HG02840 (cell line): ENCODE data around the gene METAP1D.

ENCODE experiments used
- ATAC-seq: cut with Tn5 transposase; IDR thresholded peaks from one replicate; pipeline ENCODE4 v1.9.1; 2021; ENCODE audit warnings: mild to moderate bottlenecking, moderate library complexity, moderate number of reproducible peaks; ENCODE audit not compliant: unreplicated experiment, low FRiP score

The METAP1D gene

GRCh38 chr2:172090044-172090961 lies 90.5 kb downstream of the METAP1D start:
- no peak for ATAC-seq

GRCh38 chr2:172091000-172091641 lies 91.4 kb downstream of the METAP1D start:
- ATAC-seq: no peak

GRCh38 chr2:172091761-172092566 lies 92.2 kb downstream of the METAP1D start:
- ATAC-seq: no peak

GRCh38 chr2:172092716-172093415 lies 93.1 kb downstream of the METAP1D start:
- no peak for ATAC-seq

DNA sequence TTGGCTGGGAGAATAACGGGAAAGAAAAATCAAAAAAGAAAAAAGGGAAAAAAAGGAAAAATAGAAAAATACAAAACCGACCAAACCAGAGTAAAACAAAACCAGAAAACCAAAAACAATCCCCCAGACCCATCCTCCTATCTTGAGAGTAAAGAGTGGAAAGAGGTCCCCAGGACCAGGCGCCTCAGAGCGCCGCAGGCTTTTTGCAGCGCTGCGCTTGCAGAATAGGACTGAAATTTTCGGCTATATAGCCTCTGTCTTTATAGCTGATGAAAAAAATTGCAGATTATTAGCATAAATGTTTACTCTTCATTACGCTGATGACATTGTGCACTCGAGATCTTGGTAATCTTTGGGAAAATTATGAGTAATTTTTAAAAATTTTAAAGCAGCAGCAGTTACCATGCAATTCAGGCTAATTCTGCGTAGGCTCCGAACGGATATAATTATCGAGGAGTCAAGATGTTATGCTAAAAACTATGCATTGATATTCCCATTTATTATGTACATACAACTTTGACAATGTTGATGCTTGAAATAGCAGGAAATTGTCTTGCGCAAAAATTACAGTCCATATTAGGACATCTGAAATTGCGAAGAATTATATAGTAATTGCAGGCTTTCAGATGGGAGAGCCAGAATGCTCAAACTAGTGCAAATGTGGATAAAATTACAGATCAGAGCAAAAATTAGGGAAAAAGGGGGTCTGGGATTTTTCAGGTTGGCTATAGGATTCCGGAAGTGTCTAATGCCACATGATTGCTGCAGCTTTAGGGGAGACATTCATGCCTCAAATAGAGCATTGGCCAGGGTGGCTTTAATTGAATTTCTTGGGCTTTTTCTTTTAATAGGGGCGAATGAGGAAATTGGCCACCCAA lies 93.9 kb downstream of the METAP1D start:
- ATAC-seq: no peak

GRCh38 chr2:172094294-172095145 lies 94.8 kb downstream of the METAP1D start:
- ATAC-seq: no peak

DNA sequence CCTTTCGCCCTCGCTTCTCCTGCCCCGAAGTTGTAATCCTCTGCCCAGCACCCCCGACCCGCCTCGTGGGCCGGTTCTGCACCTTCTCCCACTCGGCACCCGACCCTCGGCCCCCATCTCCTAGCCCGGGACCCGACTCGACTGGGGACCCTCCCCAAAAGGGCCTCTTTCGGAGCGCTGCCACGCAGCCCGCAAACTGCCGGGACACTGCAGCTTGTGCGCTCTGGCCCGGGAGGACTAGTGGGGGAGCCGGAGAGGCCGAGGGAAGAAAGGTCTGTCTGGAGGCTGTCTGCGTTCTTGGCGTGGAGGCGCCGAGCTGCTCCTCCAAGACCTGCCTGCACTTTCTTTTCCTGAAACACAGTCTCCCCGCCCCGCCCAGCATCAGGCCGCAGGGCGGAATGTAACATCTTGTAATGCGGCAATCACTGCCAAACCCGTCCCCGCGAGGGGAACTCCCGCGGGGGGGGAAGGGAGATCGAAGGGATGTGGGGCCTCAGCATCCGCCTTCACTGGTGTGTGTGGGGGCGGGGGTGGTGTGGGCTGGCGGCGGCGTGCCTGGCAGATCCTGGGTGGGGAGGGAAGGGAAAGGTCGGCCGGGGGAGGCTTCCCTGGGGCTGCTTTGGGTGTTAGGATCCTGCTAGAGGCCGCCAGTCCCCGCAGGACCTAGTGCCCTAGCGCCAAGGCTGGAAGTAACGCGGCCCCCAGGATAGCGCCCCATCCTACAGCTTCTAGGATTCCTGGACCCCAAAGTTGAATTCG lies 95.6 kb downstream of the METAP1D start:
- no peak for ATAC-seq

DNA sequence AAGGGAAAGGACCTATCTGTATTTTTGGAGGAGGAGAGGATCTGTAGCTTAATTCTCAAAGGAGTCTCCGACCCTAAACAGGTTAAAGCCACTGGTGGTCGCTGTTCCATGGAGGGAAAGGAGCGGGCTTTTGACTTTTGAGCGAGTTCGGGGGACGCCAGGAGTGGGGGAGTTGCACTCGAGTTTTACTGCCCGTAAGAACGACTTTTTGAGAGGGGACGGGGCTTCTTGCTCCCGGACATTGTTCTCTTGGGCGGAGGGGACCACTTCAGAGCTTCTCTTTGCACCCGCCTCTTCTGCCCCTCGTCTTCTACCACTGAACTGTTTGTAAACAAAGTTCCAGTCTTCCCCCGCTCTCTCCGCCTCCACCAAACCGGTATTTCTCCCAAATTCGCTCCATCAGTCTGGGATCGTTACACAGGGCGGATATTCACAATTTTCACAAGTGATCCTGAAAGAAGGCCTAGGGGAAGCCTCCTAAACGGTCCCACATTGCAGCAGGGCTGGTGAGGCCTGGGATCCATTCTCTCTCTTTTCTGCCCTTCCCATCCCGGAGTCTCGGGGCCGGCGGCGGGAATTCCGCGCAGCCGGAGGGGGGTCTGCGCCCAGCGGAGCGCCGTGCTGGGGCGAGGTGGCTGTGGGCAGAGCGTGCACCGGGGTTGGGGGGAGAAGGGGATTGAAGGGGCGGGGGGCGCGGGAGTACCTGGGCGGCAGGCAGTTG lies 96.3 kb downstream of the METAP1D start:
- no peak for ATAC-seq

GRCh38 chr2:172096626-172097547 lies 97.1 kb downstream of the METAP1D start:
- no peak for ATAC-seq

- no peak for ATAC-seq
Measured at GRCh38 chr2:172097557-172098131, 97.9 kb downstream of the METAP1D start.

GRCh38 chr2:172098287-172098649 lies 98.5 kb downstream of the METAP1D start:
- no peak for ATAC-seq

GRCh38 chr2:172098650-172099471 lies 99.1 kb downstream of the METAP1D start:
- ATAC-seq: no peak

DNA sequence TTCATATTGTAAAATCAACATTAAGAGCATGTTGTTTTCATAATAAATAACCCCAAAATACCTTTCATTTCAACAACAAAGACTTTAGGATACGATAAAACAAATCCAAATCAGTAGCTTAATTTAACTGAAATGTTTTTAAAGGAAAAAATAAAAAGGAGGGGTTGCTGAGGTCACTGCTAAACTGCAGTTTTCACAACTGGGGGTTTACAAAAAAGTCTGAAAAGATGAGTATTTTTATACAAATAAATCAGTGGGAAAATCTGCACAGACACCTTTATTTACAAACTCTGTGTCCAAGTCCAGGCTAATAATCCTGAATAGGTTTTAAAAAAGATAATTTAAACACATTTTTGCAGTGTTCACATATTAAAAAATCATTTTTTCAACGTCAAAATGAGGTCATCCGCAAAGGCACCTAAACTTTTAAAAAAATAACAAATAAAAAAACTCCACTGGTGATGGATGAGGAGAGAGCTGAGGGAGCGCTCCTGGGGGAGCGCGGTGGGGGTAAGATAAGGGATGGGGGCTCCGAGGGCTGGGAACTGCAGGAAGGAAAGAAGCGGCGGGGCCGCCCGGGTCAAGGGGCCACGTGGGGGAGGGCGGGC lies 99.8 kb downstream of the METAP1D start:
- ATAC-seq: no peak

DNA sequence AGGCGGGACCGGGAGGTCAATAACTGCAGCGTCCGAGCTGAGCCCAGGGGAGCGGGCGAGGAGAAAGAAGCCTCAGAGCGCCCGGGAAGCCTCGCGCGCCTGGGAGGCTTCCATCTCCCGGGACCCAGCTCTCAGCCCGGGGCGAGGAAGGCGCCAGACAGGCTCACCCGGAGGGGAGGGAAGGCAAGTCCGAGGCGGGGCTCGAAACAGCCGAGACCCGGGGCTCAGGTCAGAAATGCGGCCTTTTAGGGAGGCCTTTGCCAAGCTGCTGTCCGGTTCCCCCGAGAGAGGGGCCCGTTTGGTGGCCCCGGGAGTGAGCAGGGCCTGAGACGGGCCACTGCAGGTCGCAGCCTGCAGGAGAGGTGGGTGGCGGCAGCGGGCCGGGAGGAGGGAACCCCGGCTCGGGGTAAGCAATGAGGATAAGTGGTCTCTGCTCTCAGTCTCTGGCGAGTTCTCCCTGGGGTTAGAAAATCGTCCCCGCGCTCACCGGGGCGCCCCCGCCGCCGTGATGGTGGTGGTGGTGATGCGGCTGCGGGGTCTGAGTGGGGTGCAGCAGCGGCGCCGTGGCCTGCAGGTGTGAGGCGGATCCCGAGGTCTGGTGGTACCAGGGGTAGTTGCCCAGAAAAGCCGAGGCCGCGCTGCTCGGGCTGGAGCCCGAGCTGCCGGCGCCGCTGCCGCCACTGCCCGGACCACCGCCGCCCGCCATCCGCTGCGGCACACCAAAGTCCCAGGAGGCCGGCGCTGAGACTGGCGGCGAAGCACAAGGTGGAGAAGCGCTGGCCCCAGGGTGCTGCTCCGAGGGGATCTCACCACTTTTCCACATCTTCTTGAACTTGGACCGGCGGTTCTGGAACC lies 100.6 kb downstream of the METAP1D start:
- ATAC-seq: no peak
